Gastrocnemius medialis (tissue), 4 donors: ENCODE results near the gene ASF1A.

Source experiments
- POLR2A ChIP-seq, 2 donors: fragments of 450-650 bp; IDR thresholded peaks; one replicate each; pipeline ENCODE4 v1.6.1; 2017; ENCODE audit warnings: antibody characterized with exemption in 2 of 2, mild to moderate bottlenecking in 2 of 2, moderate library complexity in 2 of 2
- TF ChIP-seq, protein P1 (sequence below), 5 experiments: fragments of 450-650 bp in 3 of 5; fragments of 200-600 bp in 2 of 5; sonication (generic) in 2 of 5; IDR thresholded peaks in 4 of 5; conservative IDR thresholded peaks in 1 of 5; 1 replicate in 4 of 5; 2 replicates in 1 of 5; pipeline ENCODE4 v1.5.1; 2016 to 2019; ENCODE audit warnings: antibody characterized with exemption in 5 of 5, mild to moderate bottlenecking in 3 of 5, moderate library complexity in 3 of 5

DNA sequence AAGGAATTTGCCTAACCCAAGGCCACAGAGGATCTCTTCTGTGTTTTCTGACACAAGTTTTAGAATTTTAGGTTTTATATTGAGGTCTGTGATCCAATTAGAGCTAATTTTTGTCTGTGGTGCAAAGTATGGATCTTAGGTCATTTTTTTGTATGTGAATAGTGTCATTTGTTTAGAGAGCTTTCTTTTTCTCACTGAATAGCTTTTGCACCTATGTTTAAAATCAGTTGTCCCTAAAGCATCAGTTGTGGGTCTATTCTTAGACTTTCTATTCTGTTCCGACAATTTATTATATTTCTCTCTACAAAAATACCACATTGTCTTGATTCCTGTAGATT, 41.3 kb downstream of the ASF1A start:
- TF ChIP-seq, protein P1, sequence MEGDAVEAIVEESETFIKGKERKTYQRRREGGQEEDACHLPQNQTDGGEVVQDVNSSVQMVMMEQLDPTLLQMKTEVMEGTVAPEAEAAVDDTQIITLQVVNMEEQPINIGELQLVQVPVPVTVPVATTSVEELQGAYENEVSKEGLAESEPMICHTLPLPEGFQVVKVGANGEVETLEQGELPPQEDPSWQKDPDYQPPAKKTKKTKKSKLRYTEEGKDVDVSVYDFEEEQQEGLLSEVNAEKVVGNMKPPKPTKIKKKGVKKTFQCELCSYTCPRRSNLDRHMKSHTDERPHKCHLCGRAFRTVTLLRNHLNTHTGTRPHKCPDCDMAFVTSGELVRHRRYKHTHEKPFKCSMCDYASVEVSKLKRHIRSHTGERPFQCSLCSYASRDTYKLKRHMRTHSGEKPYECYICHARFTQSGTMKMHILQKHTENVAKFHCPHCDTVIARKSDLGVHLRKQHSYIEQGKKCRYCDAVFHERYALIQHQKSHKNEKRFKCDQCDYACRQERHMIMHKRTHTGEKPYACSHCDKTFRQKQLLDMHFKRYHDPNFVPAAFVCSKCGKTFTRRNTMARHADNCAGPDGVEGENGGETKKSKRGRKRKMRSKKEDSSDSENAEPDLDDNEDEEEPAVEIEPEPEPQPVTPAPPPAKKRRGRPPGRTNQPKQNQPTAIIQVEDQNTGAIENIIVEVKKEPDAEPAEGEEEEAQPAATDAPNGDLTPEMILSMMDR (IDR thresholded peaks at IDR 0.05 in 4 of 5, conservative IDR thresholded peaks at IDR 0.05 in 1 of 5), result no peak
- TF ChIP-seq POLR2A (IDR thresholded peaks at IDR 0.05), result no peak
